PFSK-1 (cell line): ENCODE data around the gene KLF13.

Source experiments
- POLR2AphosphoS5 ChIP-seq: IDR thresholded peaks from 2 replicates; pipeline ENCODE4 v1.6.1; 2012; ENCODE audit warnings: low read depth, mild to moderate bottlenecking, control low read depth, low read length, moderate library complexity
- TAF1 ChIP-seq: IDR thresholded peaks from 2 replicates; pipeline ENCODE4 v1.6.1; 2012; ENCODE audit warnings: low read length, control low read depth, borderline replicate concordance; ENCODE audit not compliant: insufficient read depth

DNA sequence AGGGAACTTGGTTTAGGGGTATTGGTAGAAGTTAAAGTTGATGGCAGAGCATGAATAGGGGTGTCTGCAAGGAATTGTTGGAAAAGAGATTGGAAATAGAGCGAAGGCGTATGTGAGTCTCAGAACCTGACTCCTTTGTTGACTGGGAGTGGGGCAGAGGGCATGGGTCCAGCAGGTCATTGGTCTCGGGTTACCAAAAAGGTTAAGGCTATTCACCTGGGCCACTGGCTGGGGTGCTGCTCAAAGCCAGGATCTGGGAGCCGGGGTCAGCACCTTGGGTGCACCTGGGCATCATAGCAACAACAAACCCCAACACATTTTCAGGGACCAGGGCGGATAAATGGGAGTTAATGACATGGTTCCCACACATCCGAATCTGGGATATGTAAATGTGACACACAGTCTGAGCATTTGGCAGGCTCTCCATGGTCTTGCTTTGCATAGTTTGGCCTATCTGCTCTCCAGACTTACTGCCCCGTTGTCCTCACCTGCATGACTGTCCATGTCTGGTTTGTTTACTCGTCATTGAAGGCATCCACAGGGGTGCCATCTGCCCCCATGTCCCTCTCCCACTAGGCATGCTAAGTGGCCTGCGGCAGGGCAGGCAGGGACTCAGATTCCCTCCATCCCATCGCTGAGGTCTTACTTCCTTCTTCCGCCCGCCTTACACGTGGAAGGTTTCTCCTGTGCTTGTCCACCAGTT, 10.1 kb downstream of the KLF13 start:
- TF ChIP-seq TAF1, result no peak
- no peak for TF ChIP-seq POLR2AphosphoS5
